ENCODE results near the gene USF2. TPM values are rescaled to one million over a fixed set of nuclear protein-coding genes. Genes with fewer than 3 reads are reported as not detected.

Gene USF2
- total RNA-seq, 4 donors from 2014 or later, result 98.9 to 133 (median 126) TPM

DNA sequence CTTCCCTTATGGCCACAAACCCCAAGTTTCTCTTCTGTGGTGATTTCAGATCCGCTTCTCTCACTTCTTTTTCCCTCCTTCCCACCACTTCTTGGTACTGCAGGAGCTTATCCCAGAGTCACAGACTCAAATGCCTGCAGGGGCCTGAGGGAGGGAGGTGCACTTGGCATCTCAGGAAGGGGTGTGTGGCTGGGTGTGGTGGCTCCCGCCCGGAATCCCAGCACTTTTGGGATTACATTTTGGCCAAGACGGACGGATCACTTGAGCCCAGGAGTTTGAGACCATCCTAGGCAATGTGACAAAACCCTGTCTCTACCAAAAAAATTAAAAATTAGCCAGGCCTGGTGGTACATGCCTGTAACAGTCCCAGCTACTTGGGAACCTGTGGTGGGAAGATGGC lies 5.6 kb downstream of the USF2 start:
- no peaks in the 10 kb centered on the region for H3K9me3 ChIP-seq
- no peak overlapping the region for H3K4me3 ChIP-seq (replicated peaks in 1 of 3)
- WGBS, 2 donors, result 87 to 97% methylated on average over 5 of the region's 5 CpGs
- DNase-seq, result no peak
- peaks cover 49 to 59% of the 10 kb centered on the region in 2 donors for H3K36me3 ChIP-seq
- H3K4me1 ChIP-seq, result peaks cover 8 to 9% of the 10 kb centered on the region in 2 donors
- no peak for TF ChIP-seq POLR2A (IDR thresholded peaks at IDR 0.05)
- TF ChIP-seq, protein P1, sequence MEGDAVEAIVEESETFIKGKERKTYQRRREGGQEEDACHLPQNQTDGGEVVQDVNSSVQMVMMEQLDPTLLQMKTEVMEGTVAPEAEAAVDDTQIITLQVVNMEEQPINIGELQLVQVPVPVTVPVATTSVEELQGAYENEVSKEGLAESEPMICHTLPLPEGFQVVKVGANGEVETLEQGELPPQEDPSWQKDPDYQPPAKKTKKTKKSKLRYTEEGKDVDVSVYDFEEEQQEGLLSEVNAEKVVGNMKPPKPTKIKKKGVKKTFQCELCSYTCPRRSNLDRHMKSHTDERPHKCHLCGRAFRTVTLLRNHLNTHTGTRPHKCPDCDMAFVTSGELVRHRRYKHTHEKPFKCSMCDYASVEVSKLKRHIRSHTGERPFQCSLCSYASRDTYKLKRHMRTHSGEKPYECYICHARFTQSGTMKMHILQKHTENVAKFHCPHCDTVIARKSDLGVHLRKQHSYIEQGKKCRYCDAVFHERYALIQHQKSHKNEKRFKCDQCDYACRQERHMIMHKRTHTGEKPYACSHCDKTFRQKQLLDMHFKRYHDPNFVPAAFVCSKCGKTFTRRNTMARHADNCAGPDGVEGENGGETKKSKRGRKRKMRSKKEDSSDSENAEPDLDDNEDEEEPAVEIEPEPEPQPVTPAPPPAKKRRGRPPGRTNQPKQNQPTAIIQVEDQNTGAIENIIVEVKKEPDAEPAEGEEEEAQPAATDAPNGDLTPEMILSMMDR (IDR thresholded peaks at IDR 0.05), result no peak
- no peak overlapping the region for H3K27ac ChIP-seq
- H3K27me3 ChIP-seq, result no peaks in the 10 kb centered on the region
- intact Hi-C loops (cut with DNase I), result loop anchor here (10.0 kb wide), 1 partner anchor 330 kb away; no protein-coding TSS in a partner anchor

GRCh38 chr19:35276706-35277281 lies 8.0 kb downstream of the USF2 start:
- WGBS, 2 donors, result 94 to 95% methylated on average over 19 to 25 of the region's 28 CpGs
- Histone ChIP-seq H3K27me3 (no peaks in the 10 kb centered on the region), H3K36me3 (peaks cover 43% of the 10 kb centered on the region in 2 donors), H3K4me1 (peaks cover 11 to 17% of the 10 kb centered on the region in 2 donors), H3K27ac (no peak overlapping the region), H3K9me3 (no peaks in the 10 kb centered on the region), H3K4me3 (replicated peaks in 1 of 3) (no peak overlapping the region)
- TF ChIP-seq, protein P1 (IDR thresholded peaks at IDR 0.05), result no peak
- TF ChIP-seq POLR2A (IDR thresholded peaks at IDR 0.05), result no peak
- no peak for DNase-seq
- intact Hi-C loops (cut with DNase I), result loop anchor here (5.0 to 10.0 kb wide), 2 partner anchors 71 to 328 kb away; partner anchors contain the start of gene FFAR1

GRCh38 chr19:35278578-35279284 lies 10.0 kb downstream of the USF2 start:
- no peak overlapping the region for H3K4me3 ChIP-seq (replicated peaks in 1 of 3)
- H3K27me3 ChIP-seq, result no peaks in the 10 kb centered on the region
- H3K9me3 ChIP-seq, result no peaks in the 10 kb centered on the region
- H3K27ac ChIP-seq, result no peak overlapping the region
- H3K4me1 ChIP-seq, result peaks cover 11 to 17% of the 10 kb centered on the region in 2 donors
- no peak for DNase-seq
- intact Hi-C loops (cut with DNase I), result loop anchor here (5.0 to 10.0 kb wide), 2 partner anchors 69 to 326 kb away; partner anchors contain the start of gene FFAR1
- WGBS, 2 donors, result 92 to 96% methylated on average over 28 to 41 of the region's 45 CpGs
- H3K36me3 ChIP-seq, result peaks cover 31 to 37% of the 10 kb centered on the region in 2 donors
- TF ChIP-seq, protein P1 (IDR thresholded peaks at IDR 0.05), result no peak
- TF ChIP-seq POLR2A (IDR thresholded peaks at IDR 0.05), result no peak

- Histone ChIP-seq H3K27ac (peak overlapping the region in 1 of 3 donors; percentile 28), H3K9me3 (no peaks in the 10 kb centered on the region), H3K27me3 (no peaks in the 10 kb centered on the region), H3K36me3 (peaks cover 27 to 33% of the 10 kb centered on the region in 2 donors), H3K4me1 (peaks cover 11 to 17% of the 10 kb centered on the region in 2 donors), H3K4me3 (replicated peaks in 1 of 3) (no peak overlapping the region)
- intact Hi-C loops (cut with DNase I), result loop anchor here (5.0 to 10.0 kb wide), 2 partner anchors 68 to 325 kb away; partner anchors contain the start of gene FFAR1
- 83 to 90% methylated on average over 11 of the region's 11 CpGs for WGBS, 2 donors
- no peak for DNase-seq
- TF ChIP-seq, protein P1 (IDR thresholded peaks at IDR 0.05), result no peak
- no peak for TF ChIP-seq POLR2A (IDR thresholded peaks at IDR 0.05)
Observed at GRCh38 chr19:35279374-35279773, 10.6 kb downstream of the USF2 start.

Data from thyroid gland (tissue), 4 donors.